ENCODE data around the gene ZNF750.

ZNF750 gene

GRCh38 chr17:82832881-82833475, 6.8 kb downstream of the ZNF750 start:
- DNase-seq = no peak

GRCh38 chr17:82832411-82832810, 7.4 kb downstream of the ZNF750 start:
- no peak for DNase-seq

GRCh38 chr17:82831818-82832200, 8.0 kb downstream of the ZNF750 start:
- DNase-seq = no peak

- DNase-seq = no peak
Measured at GRCh38 chr17:82831041-82831817, 8.6 kb downstream of the ZNF750 start.

- DNase-seq = peak; percentile 70
Measured at GRCh38 chr17:82830249-82830661, 9.6 kb downstream of the ZNF750 start.

GRCh38 chr17:82828875-82829487, 10.8 kb downstream of the ZNF750 start:
- no peak for DNase-seq

GRCh38 chr17:82826956-82827355, 12.9 kb downstream of the ZNF750 start:
- no peak for DNase-seq

- DNase-seq = no peak
Measured at GRCh38 chr17:82826211-82826610, 13.6 kb downstream of the ZNF750 start.

GRCh38 chr17:82825540-82826124, 14.2 kb downstream of the ZNF750 start:
- no peak for DNase-seq

GRCh38 chr17:82823004-82823403, 16.8 kb downstream of the ZNF750 start:
- DNase-seq = no peak

- no peak for DNase-seq
Measured at GRCh38 chr17:82822281-82822680, 17.5 kb downstream of the ZNF750 start.

- DNase-seq = no peak
Measured at GRCh38 chr17:82821554-82821953, 18.3 kb downstream of the ZNF750 start.

- DNase-seq = no peak
Measured at GRCh38 chr17:82820278-82821251, 19.3 kb downstream of the ZNF750 start.

GRCh38 chr17:82817947-82818346, 21.9 kb downstream of the ZNF750 start:
- no peak for DNase-seq

- DNase-seq = no peak
Measured at GRCh38 chr17:82816358-82816757, 23.5 kb downstream of the ZNF750 start.

- DNase-seq = no peak
Measured at GRCh38 chr17:82815790-82816305, 24.0 kb downstream of the ZNF750 start.

- no peak for DNase-seq
Measured at GRCh38 chr17:82815354-82815753, 24.5 kb downstream of the ZNF750 start.

GRCh38 chr17:82814834-82815233, 25.0 kb downstream of the ZNF750 start:
- DNase-seq = no peak

- DNase-seq = no peak
Measured at GRCh38 chr17:82813299-82814051, 26.3 kb downstream of the ZNF750 start.

GRCh38 chr17:82812601-82813000, 27.2 kb downstream of the ZNF750 start:
- no peak for DNase-seq

- no peak for DNase-seq
Measured at GRCh38 chr17:82812058-82812457, 27.8 kb downstream of the ZNF750 start.
